Measurements from ENCODE around the gene SAMHD1.

SAMHD1 gene

DNA sequence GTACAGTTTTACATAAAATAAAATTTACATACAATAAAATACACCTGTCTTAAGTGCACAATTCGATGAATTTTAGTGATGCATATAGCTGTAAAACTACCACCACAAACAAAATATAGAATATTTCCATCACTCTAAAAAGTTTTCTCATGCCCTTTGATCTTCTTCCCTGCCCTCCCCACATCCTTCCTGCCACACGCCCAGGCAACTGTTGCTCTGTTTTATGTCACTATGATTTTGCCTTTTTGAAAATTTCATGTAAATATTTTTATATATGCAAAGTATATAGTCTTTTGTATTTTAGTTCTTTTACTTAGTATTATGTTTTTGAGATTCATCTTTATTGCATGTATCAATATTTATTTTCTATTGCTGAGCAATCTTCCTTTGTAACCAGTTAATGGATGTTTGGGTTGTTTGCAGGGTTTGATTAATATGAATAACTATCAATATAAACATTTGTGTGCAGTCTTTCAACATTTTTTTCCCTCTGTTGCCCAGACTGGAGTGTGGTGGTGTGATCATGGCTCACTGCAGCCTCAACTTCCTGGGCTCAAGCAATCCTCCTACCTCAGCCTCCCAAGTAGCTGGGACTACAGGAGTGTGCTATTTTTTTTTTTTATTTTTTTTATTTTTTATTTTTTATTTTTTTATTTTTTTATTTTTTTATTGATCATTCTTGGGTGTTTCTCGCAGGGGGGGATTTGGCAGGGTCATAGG, 23.8 kb upstream of the SAMHD1 start:
- H3K36me3 ChIP-seq (ENCODE audit: control insufficient read depth, insufficient read depth, low read length): no peaks in the 10 kb centered on the region
- no peak overlapping the region for H3K4me3 ChIP-seq (ENCODE audit: low read depth, low read length)
- H3K79me2 ChIP-seq: no peaks in the 10 kb centered on the region
- no peak overlapping the region for H3K27ac ChIP-seq
- H3K9ac ChIP-seq: no peak overlapping the region
- TF ChIP-seq, protein P1, sequence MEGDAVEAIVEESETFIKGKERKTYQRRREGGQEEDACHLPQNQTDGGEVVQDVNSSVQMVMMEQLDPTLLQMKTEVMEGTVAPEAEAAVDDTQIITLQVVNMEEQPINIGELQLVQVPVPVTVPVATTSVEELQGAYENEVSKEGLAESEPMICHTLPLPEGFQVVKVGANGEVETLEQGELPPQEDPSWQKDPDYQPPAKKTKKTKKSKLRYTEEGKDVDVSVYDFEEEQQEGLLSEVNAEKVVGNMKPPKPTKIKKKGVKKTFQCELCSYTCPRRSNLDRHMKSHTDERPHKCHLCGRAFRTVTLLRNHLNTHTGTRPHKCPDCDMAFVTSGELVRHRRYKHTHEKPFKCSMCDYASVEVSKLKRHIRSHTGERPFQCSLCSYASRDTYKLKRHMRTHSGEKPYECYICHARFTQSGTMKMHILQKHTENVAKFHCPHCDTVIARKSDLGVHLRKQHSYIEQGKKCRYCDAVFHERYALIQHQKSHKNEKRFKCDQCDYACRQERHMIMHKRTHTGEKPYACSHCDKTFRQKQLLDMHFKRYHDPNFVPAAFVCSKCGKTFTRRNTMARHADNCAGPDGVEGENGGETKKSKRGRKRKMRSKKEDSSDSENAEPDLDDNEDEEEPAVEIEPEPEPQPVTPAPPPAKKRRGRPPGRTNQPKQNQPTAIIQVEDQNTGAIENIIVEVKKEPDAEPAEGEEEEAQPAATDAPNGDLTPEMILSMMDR (IDR thresholded peaks at IDR 0.05): no peak
- H3K27me3 ChIP-seq (ENCODE audit: control insufficient read depth, insufficient read depth, low read length): no peaks in the 10 kb centered on the region
- no peak overlapping the region for H2AFZ ChIP-seq
- no peak overlapping the region for H3K4me2 ChIP-seq (ENCODE audit: low read length)
- H3K4me1 ChIP-seq: no peaks in the 10 kb centered on the region
- no peaks in the 10 kb centered on the region for H3K9me3 ChIP-seq (ENCODE audit: control insufficient read depth, low read length)

DNA sequence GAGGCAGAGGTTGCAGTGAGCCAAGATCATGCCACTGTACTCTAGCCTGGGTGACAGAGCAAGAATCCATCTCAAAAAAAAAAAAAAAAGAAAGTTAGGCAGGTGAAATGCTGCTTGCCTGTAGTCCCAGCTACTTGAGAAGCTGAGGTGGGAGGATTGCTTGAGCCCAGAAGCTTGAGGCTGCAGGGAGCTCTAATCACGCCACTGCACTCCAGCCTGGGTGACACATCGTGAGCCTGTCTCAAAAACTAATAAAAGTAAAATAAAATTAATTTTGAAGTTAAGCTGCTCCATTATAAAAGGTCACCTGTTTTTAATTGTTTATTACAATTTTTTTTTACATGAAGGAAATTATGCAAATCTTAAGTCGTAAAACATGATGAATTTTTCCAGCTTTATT, 23.2 kb upstream of the SAMHD1 start:
- H3K79me2 ChIP-seq: no peaks in the 10 kb centered on the region

DNA sequence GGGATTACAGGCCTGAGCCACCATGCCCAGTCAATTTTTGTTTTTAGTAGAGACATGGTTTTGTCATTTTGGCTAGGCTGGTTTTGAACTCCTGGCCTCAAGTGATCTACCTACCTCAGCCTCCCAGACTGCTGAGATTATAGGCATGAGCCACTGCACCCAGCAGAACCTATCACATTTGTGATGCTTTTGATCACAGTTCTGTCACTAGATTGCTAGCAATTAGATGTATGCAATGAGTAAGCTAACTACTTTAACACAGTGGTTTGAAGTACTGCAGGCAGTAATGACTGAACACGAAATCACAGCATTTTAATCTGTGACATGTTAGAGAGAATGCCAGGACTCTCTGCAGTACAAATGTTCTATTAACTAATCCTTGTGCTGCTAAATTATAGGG, 19.6 kb upstream of the SAMHD1 start:
- H3K4me1 ChIP-seq: no peaks in the 10 kb centered on the region
- TF ChIP-seq, protein P1 (IDR thresholded peaks at IDR 0.05): no peak
- no peak overlapping the region for H2AFZ ChIP-seq
- no peaks in the 10 kb centered on the region for H3K36me3 ChIP-seq (ENCODE audit: control insufficient read depth, insufficient read depth, low read length)
- no peak overlapping the region for H3K4me2 ChIP-seq (ENCODE audit: low read length)
- no peak overlapping the region for H3K9ac ChIP-seq
- no peaks in the 10 kb centered on the region for H3K79me2 ChIP-seq
- no peak overlapping the region for H3K27ac ChIP-seq
- no peaks in the 10 kb centered on the region for H3K27me3 ChIP-seq (ENCODE audit: control insufficient read depth, insufficient read depth, low read length)
- H3K9me3 ChIP-seq (ENCODE audit: control insufficient read depth, low read length): no peaks in the 10 kb centered on the region
- no peak overlapping the region for H3K4me3 ChIP-seq (ENCODE audit: low read depth, low read length)

More for the DNA sequence above, 23.2 kb upstream of the SAMHD1 start:
- no peak overlapping the region for H3K27ac ChIP-seq
- no peak overlapping the region for H3K4me2 ChIP-seq (ENCODE audit: low read length)
- H3K4me3 ChIP-seq (ENCODE audit: low read depth, low read length): no peak overlapping the region
- no peak overlapping the region for H2AFZ ChIP-seq
- H3K9ac ChIP-seq: no peak overlapping the region
- no peaks in the 10 kb centered on the region for H3K27me3 ChIP-seq (ENCODE audit: control insufficient read depth, insufficient read depth, low read length)
- H3K4me1 ChIP-seq: no peaks in the 10 kb centered on the region
- H3K36me3 ChIP-seq (ENCODE audit: control insufficient read depth, insufficient read depth, low read length): no peaks in the 10 kb centered on the region
- TF ChIP-seq, protein P1 (IDR thresholded peaks at IDR 0.05): no peak
- no peaks in the 10 kb centered on the region for H3K9me3 ChIP-seq (ENCODE audit: control insufficient read depth, low read length)

DNA sequence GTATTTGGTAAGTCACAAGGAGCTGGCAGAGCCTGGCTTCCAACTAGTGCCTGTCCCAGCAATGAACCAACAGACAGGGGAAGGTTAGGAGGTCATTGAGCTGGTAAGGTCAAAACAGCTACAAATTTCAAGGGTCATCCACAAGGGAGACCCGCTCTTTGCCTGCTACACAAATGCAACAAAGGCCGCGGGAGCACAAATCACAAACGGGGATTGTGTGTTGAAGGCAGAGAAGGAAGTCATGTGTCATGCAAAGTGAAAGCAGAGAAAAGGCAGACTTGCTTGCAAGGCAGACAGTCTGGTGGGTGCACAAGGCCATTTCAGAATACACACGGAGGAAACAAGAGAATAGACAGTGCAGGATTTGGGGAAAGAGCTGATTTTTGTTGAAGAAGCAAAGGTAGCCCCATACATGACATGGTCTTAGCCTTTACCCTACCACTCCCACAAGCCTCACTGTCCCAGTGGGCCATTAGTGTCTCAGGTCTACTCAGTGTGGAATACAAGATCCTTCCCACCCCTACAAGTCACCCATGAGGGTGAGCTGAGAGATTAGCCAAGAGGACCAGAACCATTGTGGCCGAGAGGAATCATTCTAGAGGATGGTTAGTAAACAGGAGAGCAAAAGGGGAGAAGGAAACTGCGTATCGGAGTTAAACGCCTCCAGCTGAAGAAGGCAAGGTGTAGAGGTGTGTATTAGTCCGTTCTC, 18.1 kb upstream of the SAMHD1 start:
- Histone ChIP-seq H3K4me3 (ENCODE audit: low read depth, low read length) (no peak overlapping the region), H3K27me3 (ENCODE audit: control insufficient read depth, insufficient read depth, low read length) (no peaks in the 10 kb centered on the region), H2AFZ (no peak overlapping the region), H3K9me3 (ENCODE audit: control insufficient read depth, low read length) (no peaks in the 10 kb centered on the region), H3K36me3 (ENCODE audit: control insufficient read depth, insufficient read depth, low read length) (no peaks in the 10 kb centered on the region), H3K4me2 (ENCODE audit: low read length) (no peak overlapping the region), H3K9ac (no peak overlapping the region), H3K79me2 (no peaks in the 10 kb centered on the region), H3K4me1 (no peaks in the 10 kb centered on the region), H3K27ac (no peak overlapping the region)
- TF ChIP-seq, protein P1 (IDR thresholded peaks at IDR 0.05): no peak
